NCI-H510A treated with DMSO at 0.1 percent for 48 hours (cell line): Measurements from ENCODE around the gene HDAC7.
"Not testable (repeated sequence)": the region's sequence is repeated elsewhere in the genome, so short reads cannot be mapped to it uniquely, and the experiment has no call there.

ENCODE experiments used
- DNase-seq: peaks from one replicate; lab custom pipeline; 2025; lab: John Stamatoyannopoulos, UW

Gene HDAC7

GRCh38 chr12:47812797-47813510, 6.7 kb downstream of the HDAC7 start:
- DNase-seq: no peak

- DNase-seq: no peak
Measured at GRCh38 chr12:47811581-47812484, 7.9 kb downstream of the HDAC7 start.

GRCh38 chr12:47811072-47811396, 8.7 kb downstream of the HDAC7 start:
- no peak for DNase-seq

- not testable (repeated sequence) for DNase-seq
Measured at GRCh38 chr12:47809518-47809917, 10.2 kb downstream of the HDAC7 start.

- DNase-seq: no peak
Measured at GRCh38 chr12:47808574-47809365, 10.9 kb downstream of the HDAC7 start.

- DNase-seq: no peak
Measured at GRCh38 chr12:47808050-47808449, 11.7 kb downstream of the HDAC7 start.

- no peak for DNase-seq
Measured at GRCh38 chr12:47807338-47807737, 12.4 kb downstream of the HDAC7 start.

GRCh38 chr12:47805417-47805816, 14.3 kb downstream of the HDAC7 start:
- DNase-seq: no peak

- no peak for DNase-seq
Measured at GRCh38 chr12:47804171-47804570, 15.5 kb downstream of the HDAC7 start.

- no peak for DNase-seq
Measured at GRCh38 chr12:47803191-47803875, 16.4 kb downstream of the HDAC7 start.

GRCh38 chr12:47802312-47802711, 17.4 kb downstream of the HDAC7 start:
- DNase-seq: no peak

GRCh38 chr12:47801904-47802246, 17.8 kb downstream of the HDAC7 start:
- DNase-seq: no peak

GRCh38 chr12:47801170-47801903, 18.4 kb downstream of the HDAC7 start:
- DNase-seq: no peak

- DNase-seq: no peak
Measured at GRCh38 chr12:47800582-47800981, 19.1 kb downstream of the HDAC7 start.

- no peak for DNase-seq
Measured at GRCh38 chr12:47799357-47799955, 20.2 kb downstream of the HDAC7 start.

GRCh38 chr12:47798382-47798948, 21.2 kb downstream of the HDAC7 start:
- no peak for DNase-seq

GRCh38 chr12:47797441-47797840, 22.3 kb downstream of the HDAC7 start:
- DNase-seq: no peak

GRCh38 chr12:47795814-47796411, 23.8 kb downstream of the HDAC7 start:
- DNase-seq: no peak

- DNase-seq: no peak
Measured at GRCh38 chr12:47795121-47795813, 24.4 kb downstream of the HDAC7 start.

GRCh38 chr12:47794679-47795078, 25.0 kb downstream of the HDAC7 start:
- no peak for DNase-seq
